T47D (cell line): ENCODE data around the gene RER1.

Source experiments
- DNase-seq, 2 experiments: peaks; one replicate each; pipeline versions ENCODE4 v3.0.0 to v3.0.0-alpha.2; 2011 to 2012; ENCODE audit warnings: low read depth in 1 of 2, low spot score in 1 of 2
- JUND ChIP-seq: IDR thresholded peaks from 2 replicates; pipeline ENCODE4 v1.6.1; 2012; ENCODE audit warnings: low read depth
- in situ Hi-C: cut with HindIII; loops from 2 replicates; pipeline ENCODE4 v1.10.0; 2016; ENCODE audit warnings: low sequenced_read_pairs, low pct_unique_long_range_greater_than_20kb

The RER1 gene

DNA sequence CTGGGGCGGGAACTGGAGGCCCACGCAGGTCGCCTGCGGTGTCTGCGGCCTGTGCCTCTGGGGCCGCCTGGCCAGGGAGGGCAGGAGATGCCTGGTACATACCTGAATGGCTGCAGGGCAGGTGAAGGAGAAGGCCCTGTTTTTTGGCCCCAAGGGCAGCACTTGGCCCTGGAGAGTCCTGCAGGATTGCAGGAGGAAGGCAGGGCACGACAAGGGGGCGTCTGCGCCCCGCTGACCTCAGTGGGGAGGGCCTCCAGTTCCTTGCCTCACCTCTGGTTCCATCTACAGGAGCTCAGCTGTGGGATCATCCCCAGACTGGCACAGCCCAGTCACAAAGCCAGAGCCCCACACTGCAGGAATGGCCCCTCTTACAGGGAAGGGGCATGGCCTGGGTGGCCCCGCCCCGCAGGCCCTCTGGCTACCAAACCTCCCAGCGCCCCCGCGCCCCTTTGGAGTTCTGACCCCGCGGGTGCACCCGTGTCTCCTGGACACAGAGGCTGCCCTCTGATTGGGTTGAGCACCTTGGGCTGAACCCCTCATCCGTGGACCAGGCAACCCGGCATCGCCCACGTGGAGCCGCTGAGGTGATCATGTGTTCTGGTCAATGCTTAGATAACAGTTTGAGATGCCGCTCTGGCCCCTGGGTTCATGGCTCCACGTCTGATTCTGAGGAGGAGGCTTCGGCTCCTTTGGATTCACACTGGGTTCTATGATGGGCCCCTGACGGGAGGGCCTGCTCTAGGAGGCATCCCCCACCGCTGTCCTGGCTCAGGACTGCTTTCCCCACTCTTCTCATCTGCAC is 22.1 kb downstream of the RER1 start:
- DNase-seq = no peak
- in situ Hi-C loops = no loop called here
- no peak for TF ChIP-seq JUND

- in situ Hi-C loops = no loop called here
- peak; percentile 48 to 70 for DNase-seq
- no peak for TF ChIP-seq JUND
Observed at GRCh38 chr1:2414297-2414958, 22.8 kb downstream of the RER1 start.

DNA sequence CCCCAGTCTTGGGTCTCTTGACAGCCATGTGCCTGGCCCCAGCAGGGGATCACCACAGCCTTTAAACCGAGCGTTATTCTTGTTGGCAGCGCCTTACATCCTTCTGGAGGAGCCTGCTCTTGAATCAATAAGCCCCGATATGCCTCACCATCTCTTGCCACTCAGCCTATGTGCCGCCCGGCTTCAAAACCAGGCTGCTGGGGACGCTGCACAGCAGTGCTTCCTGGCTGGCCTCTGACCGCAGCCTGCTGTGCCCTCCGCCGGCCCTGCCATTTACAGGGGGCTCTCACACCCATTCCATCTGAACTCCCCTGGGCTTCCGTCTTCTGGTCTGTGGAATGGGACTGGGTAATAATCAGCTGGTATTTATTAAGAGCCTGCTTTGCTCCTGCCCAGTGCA is 23.7 kb downstream of the RER1 start:
- in situ Hi-C loops = no loop called here
- no peak for TF ChIP-seq JUND
- DNase-seq = no peak

DNA sequence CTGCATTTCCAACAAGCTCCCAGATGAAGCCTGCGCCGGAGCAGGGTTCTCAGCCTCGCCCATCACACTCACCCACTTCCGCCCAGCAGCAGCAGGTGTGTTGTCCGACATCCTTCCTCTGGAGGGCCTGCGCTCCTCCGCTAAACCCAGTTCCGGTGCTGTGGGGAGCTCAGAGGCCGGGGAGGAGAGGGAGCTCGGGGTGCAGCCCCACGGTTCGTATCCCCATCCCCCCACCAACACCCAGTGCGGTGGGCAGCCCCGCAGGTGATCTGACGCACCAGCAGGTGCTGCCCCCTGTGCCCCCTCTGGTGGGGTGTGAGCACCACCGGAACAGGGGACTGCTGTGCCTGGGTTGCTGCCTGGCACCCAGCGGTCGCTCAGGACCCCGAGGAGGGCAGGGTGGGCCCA is 24.2 kb downstream of the RER1 start:
- in situ Hi-C loops = no loop called here
- DNase-seq = no peak
- no peak for TF ChIP-seq JUND

GRCh38 chr1:2416403-2416802 is 24.8 kb downstream of the RER1 start:
- no peak for TF ChIP-seq JUND
- DNase-seq = peak in 1 of 2 experiments; percentile 37
- in situ Hi-C loops = no loop called here

- DNase-seq = no peak
- no peak for TF ChIP-seq JUND
- in situ Hi-C loops = no loop called here
Observed at GRCh38 chr1:2417083-2417832, 25.6 kb downstream of the RER1 start.

DNA sequence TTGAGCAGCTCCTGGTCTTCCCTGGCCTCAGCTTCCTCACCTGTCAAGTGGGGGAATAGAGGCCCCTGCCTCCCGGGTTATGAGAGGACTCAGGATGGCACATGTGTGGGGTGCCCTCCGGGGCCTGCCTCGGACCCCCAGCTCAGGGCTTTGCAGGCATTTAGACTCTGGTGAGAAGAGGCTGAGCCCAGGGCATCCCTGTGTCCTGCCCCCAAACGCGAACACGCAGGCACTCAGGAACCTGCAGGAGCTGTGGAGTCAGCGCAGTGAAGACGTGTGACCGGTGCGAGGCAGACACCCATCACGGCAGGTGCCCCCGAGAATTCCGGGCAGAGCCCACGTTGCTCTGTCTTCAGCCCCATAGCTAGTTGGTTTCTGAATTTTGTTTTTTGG is 26.2 kb downstream of the RER1 start:
- TF ChIP-seq JUND = no peak
- DNase-seq = no peak
- in situ Hi-C loops = no loop called here

GRCh38 chr1:2418791-2419320 is 27.2 kb downstream of the RER1 start:
- no peak for TF ChIP-seq JUND
- in situ Hi-C loops = no loop called here
- DNase-seq = no peak

- in situ Hi-C loops = no loop called here
- no peak for TF ChIP-seq JUND
- DNase-seq = no peak
Observed at GRCh38 chr1:2419416-2419815, 27.8 kb downstream of the RER1 start.

DNA sequence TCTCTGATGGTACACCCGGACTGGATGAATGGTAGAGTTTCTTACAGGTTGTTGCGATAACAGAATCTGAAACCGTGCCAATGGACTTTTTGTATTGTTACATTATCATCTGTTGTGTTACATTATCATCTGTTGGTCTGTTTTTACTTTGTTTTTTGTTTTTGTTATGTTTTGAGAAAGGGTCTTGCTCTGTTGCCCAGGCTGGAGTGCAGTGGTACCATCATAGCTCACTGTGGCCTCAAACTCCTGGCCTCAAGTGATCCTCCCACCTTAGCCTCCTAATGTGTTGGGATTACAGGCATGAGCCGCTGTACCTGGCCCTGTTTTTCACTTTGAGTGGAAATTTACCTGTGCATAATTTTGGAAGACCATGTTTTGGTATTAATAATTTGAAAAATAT is 30.9 kb downstream of the RER1 start:
- TF ChIP-seq JUND = no peak
- in situ Hi-C loops = no loop called here
- no peak for DNase-seq

DNA sequence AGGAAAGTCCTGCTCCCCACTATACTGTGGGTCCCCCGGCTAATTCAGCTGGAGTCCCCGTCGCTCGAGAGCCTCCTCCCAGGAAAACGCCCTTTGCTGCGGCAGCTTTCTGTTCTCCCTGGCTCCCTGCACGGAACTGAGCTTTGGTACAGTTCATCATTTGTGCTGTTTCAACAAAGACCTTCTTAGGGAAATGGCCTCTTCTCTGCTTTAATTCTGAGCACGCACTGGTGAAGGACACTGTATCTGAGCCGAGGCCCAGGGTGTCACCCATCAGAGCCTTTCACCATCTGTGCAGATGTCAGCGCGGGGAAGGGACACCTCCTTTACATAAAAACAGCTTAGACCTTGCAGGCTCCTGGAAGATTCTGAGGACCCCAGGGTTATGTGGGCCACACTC is 34.3 kb downstream of the RER1 start:
- in situ Hi-C loops = no loop called here
- no peak for DNase-seq
- TF ChIP-seq JUND = no peak

- no peak for DNase-seq
- in situ Hi-C loops = no loop called here
- no peak for TF ChIP-seq JUND
Observed at GRCh38 chr1:2426540-2426939, 34.9 kb downstream of the RER1 start.

- DNase-seq = no peak
- TF ChIP-seq JUND = no peak
- in situ Hi-C loops = no loop called here
Observed at GRCh38 chr1:2427051-2427450, 35.4 kb downstream of the RER1 start.
